Right cardiac atrium (tissue), 5 donors: ENCODE data around the gene CDH20. TPM values are rescaled to one million over a fixed set of nuclear protein-coding genes. Genes with fewer than 3 reads are reported as not detected.
A peak's percentile ranks its signal among the peaks of the same experiment; 100 is the strongest.

Experiments used
- ATAC-seq, 2 donors: fragments of 200-7000 bp; cut with Tn5 transposase; one replicate each; pipeline versions ENCODE4 v1.8.0 to v1.9.1; 2020; ENCODE audit warnings: moderate library complexity in 2 of 2, mild to moderate bottlenecking in 1 of 2
- DNase-seq, 3 donors: peaks; one replicate each; pipeline ENCODE4 v3.0.0-alpha.2; 2020
- H3K27ac ChIP-seq: one replicate; pipeline ENCODE4 v1.5.1; 2013; ENCODE audit warnings: mild to moderate bottlenecking, low read length, control low read depth, moderate library complexity
- H3K27me3 ChIP-seq: one replicate; pipeline ENCODE4 v1.6.1; 2013; ENCODE audit not compliant: control insufficient read depth, insufficient read depth
- H3K4me1 ChIP-seq: one replicate; pipeline ENCODE4 v1.6.1; 2013; ENCODE audit warnings: low read length; ENCODE audit not compliant: control insufficient read depth, insufficient read depth
- H3K4me3 ChIP-seq: one replicate; pipeline ENCODE4 v1.5.1; 2013; ENCODE audit warnings: low read length, control low read depth
- H3K9me3 ChIP-seq: one replicate; pipeline ENCODE4 v1.6.1; 2013; ENCODE audit warnings: low read length; ENCODE audit not compliant: control insufficient read depth
- WGBS: extraction: QIAGEN DNeasy Blood & Tissue Kit; methylation state at CpG from one replicate; pipeline ENCODE4 v1.1.7; 2013; 5-methylcytosine and 5-hydroxymethylcytosine counted together
- intact Hi-C, 4 donors: fragments of 100-400 bp; cut with DNase I; formaldehyde crosslinking; loops; one replicate each; pipeline versions ENCODE4 v1.11.0 to v1.14.0; 2022 to 2023
- polyA plus RNA-seq: library from polyadenylated mRNA; stranded (reverse); fragments of 200-250 nt; gene quantifications from one replicate; pipeline ENCODE4 v1.2.3, GENCODE V29; 2013
- total RNA-seq, 4 donors: library from RNA; stranded (reverse); fragmentation: NEBNext Ultra II Directional; extraction: Animal tissue kit (Norgen Biotek cat#: 25700); gene quantifications; one replicate each; pipeline ENCODE4 v1.2.1, GENCODE V29; 2021
- donor health status: healthy with polysubstance abuse.
- donor health status: DM: no; HTN: yes; CAD: no.
- donor health status: DM: no; HTN: no; CAD: no.
- donor health status: DM: no; HTN: yes; CAD: no; lungs with severe emphysema.
- donor health status: DM: yes; HTN: yes; CAD: no.

Gene CDH20
- total and polyA plus RNA-seq, 5 donors: 0.05 to 0.23 (median 0.11) TPM; not detected in 2

- H3K9me3 ChIP-seq: no peaks in the 10 kb centered on the region
- H3K27me3 ChIP-seq: no peaks in the 10 kb centered on the region
- no peak for ATAC-seq
- H3K4me1 ChIP-seq: no peaks in the 10 kb centered on the region
- H3K4me3 ChIP-seq: no peak overlapping the region
- no peak for DNase-seq
- intact Hi-C loops: no loop called here
- H3K27ac ChIP-seq: no peak overlapping the region
Measured at GRCh38 chr18:61326407-61326806, 6.8 kb upstream of the CDH20 start.

- no peak for DNase-seq
- H3K9me3 ChIP-seq: no peaks in the 10 kb centered on the region
- ATAC-seq: no peak
- H3K27me3 ChIP-seq: no peaks in the 10 kb centered on the region
- H3K4me3 ChIP-seq: no peak overlapping the region
- intact Hi-C loops: no loop called here
- 52% methylated on average over 3 of the region's 3 CpGs for WGBS
- no peak overlapping the region for H3K27ac ChIP-seq
- H3K4me1 ChIP-seq: peaks cover 1% of the 10 kb centered on the region
Measured at GRCh38 chr18:61329398-61329797, 3.8 kb upstream of the CDH20 start.

GRCh38 chr18:61331051-61331450 lies 2.2 kb upstream of the CDH20 start:
- H3K4me3 ChIP-seq: no peak overlapping the region
- H3K9me3 ChIP-seq: no peaks in the 10 kb centered on the region
- H3K27ac ChIP-seq: no peak overlapping the region
- DNase-seq (no peak), ATAC-seq (no peak)
- WGBS: 84% methylated on average over 3 of the region's 3 CpGs
- intact Hi-C loops: no loop called here
- H3K4me1 ChIP-seq: peaks cover 5% of the 10 kb centered on the region
- no peaks in the 10 kb centered on the region for H3K27me3 ChIP-seq

DNA sequence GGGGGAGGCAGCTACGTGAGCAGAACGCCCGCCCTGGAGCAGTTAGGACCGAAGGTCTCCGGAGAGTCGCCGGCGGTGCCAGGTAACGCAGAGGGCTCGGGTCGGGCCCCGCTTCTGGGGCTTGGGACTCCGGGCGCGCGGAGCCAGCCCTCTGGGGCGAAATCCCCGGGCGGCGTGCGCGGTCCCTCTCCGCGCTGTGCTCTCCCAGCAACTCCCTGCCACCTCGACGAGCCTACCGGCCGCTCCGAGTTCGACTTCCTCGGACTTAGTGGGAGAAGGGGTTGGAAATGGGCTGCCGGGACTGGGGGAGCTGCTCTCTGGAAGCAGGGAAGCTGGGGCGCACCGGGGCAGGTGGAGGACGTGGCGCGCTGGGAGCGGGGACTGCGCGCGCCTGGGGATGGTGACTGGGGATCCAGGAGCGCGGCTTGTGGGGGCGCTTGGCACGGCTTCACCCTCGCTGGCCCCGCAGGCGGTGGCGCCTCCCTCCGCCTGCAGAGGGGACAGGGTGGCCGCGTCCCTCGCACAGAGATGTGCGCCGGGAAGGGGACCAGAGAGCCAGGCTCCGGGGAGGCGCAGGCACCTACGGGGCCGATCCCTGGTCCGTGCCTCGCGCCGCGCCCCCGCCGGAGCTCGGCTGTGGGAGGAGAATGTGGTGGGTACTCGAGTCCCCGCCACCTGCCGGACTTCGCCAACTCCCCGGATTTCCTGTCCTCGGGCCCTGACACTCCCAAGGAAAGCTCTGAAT lies 688 bp downstream of the CDH20 start:
- intact Hi-C loops: no loop called here
- peak; percentile 31 to 33 for ATAC-seq
- Histone ChIP-seq H3K27me3 (no peaks in the 10 kb centered on the region), H3K4me1 (peaks cover 5% of the 10 kb centered on the region), H3K27ac (no peak overlapping the region), H3K9me3 (no peaks in the 10 kb centered on the region), H3K4me3 (peak overlapping the region; percentile 30)
- 2% methylated on average over 73 of the region's 73 CpGs for WGBS
- peak in 1 of 3 donors; percentile 51 for DNase-seq

DNA sequence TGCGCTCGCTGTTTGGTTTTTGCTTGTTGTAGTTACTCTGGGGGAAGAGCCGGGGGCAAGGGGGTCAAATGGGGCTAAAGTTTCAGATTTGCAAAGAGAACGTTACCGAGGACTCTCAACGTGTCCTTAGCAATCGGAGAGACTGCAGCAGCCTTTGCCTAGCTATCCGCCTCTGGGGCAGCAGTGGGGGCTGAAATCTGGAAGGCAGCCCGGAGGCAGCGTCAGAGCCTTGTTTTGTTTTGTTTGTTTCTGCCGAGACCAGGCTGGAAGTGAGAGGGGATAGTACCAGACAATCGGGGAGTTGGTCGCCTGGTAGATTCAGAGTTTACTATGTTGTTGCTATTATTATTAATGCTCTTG lies 1.2 kb downstream of the CDH20 start:
- no peaks in the 10 kb centered on the region for H3K9me3 ChIP-seq
- no peak for DNase-seq
- intact Hi-C loops: no loop called here
- peak overlapping the region; percentile 30 for H3K4me3 ChIP-seq
- 5% methylated on average over 13 of the region's 13 CpGs for WGBS
- H3K27me3 ChIP-seq: no peaks in the 10 kb centered on the region
- ATAC-seq: no peak
- H3K27ac ChIP-seq: no peak overlapping the region
- peaks cover 5% of the 10 kb centered on the region for H3K4me1 ChIP-seq

DNA sequence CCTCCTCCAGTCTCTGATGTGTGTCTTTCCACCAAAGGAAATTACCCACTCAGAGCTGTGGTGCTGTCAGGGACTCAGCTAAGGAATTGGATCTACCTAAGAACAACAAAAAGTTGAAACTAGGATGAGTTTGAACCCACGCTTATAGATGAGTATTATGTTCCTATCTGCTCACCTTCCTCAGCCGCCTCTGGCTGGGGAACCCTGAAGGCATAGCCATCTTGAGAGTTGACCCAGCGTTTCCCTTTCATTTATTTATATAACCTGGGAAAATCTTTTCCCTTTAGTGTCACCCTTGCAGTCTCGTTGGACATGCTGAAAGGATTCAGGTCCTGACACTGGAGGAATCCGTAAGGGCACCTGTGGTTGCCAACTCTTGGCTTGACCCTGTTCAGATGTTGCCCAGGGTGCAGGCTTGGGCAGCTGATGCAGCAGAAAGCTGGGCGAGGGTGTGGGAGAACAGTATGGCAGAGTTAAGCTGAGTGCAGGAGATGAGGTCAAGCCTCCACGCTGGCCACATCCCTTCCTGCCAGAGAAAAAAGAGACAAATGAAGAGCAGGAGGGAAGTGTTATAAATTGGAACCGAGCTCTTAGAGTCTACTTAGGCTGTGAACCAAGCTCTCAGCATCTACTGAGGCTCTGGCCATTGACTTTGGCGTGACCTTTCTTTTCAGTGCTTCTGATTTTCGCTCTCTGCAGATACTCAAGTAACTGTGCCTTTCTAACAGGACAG lies 1.9 kb downstream of the CDH20 start:
- ATAC-seq: no peak
- DNase-seq: no peak
- H3K4me3 ChIP-seq: no peak overlapping the region
- no peak overlapping the region for H3K27ac ChIP-seq
- 52% methylated on average over 10 of the region's 10 CpGs for WGBS
- peaks cover 5% of the 10 kb centered on the region for H3K4me1 ChIP-seq
- no peaks in the 10 kb centered on the region for H3K27me3 ChIP-seq
- intact Hi-C loops: no loop called here
- no peaks in the 10 kb centered on the region for H3K9me3 ChIP-seq

GRCh38 chr18:61335684-61336555 lies 2.7 kb downstream of the CDH20 start:
- H3K9me3 ChIP-seq: no peaks in the 10 kb centered on the region
- 30% methylated on average over 10 of the region's 10 CpGs for WGBS
- no peaks in the 10 kb centered on the region for H3K27me3 ChIP-seq
- H3K4me1 ChIP-seq: peaks cover 5% of the 10 kb centered on the region
- DNase-seq (no peak), ATAC-seq (no peak)
- H3K4me3 ChIP-seq: no peak overlapping the region
- intact Hi-C loops: no loop called here
- no peak overlapping the region for H3K27ac ChIP-seq

GRCh38 chr18:61336766-61337165 lies 3.5 kb downstream of the CDH20 start:
- intact Hi-C loops: no loop called here
- no peak for DNase-seq
- H3K9me3 ChIP-seq: no peaks in the 10 kb centered on the region
- no peak for ATAC-seq
- peaks cover 5% of the 10 kb centered on the region for H3K4me1 ChIP-seq
- no peak overlapping the region for H3K4me3 ChIP-seq
- WGBS: 75% methylated on average over 6 of the region's 6 CpGs
- no peak overlapping the region for H3K27ac ChIP-seq
- no peaks in the 10 kb centered on the region for H3K27me3 ChIP-seq

GRCh38 chr18:61337527-61337926 lies 4.3 kb downstream of the CDH20 start:
- Histone ChIP-seq H3K4me3 (no peak overlapping the region), H3K4me1 (peaks cover 5% of the 10 kb centered on the region), H3K27ac (no peak overlapping the region), H3K27me3 (no peaks in the 10 kb centered on the region), H3K9me3 (no peaks in the 10 kb centered on the region)
- WGBS: 85% methylated on average over 3 of the region's 3 CpGs
- intact Hi-C loops: no loop called here
- ATAC-seq (no peak), DNase-seq (no peak)

GRCh38 chr18:61340148-61340547 lies 6.9 kb downstream of the CDH20 start:
- ATAC-seq (no peak), DNase-seq (no peak)
- intact Hi-C loops: no loop called here
- no peaks in the 10 kb centered on the region for H3K9me3 ChIP-seq
- H3K27ac ChIP-seq: no peak overlapping the region
- 2% methylated on average over 1 of the region's 1 CpG for WGBS
- peaks cover 2% of the 10 kb centered on the region for H3K4me1 ChIP-seq
- H3K27me3 ChIP-seq: no peaks in the 10 kb centered on the region
- H3K4me3 ChIP-seq: no peak overlapping the region

DNA sequence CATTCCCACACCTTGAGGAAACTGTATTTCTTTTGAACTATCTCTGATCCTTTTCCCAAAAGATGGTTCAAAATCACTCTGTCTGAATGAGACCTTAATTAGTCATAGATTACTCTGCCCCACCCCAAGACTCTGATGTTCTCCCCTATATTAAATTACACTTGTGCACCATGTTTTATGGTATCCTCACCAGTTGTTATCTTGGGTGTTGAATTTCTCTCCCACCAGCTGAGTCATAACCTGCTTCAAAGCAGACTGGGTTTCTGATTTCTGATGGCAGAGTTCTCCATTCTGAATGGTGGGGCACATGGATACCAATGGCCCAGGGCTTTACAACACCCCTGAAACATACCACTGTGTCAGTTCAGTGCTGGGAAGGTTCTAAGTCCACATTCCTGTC lies 15.0 kb downstream of the CDH20 start:
- Histone ChIP-seq H3K27me3 (no peaks in the 10 kb centered on the region), H3K27ac (no peak overlapping the region), H3K4me3 (no peak overlapping the region), H3K9me3 (no peaks in the 10 kb centered on the region), H3K4me1 (no peaks in the 10 kb centered on the region)
- intact Hi-C loops: no loop called here
- ATAC-seq: no peak
- no peak for DNase-seq
